VCaP (cell line): ENCODE measurements around the gene MOV10L1.

Experiments used
- H3K27ac ChIP-seq: fragments of 450-650 bp; 2 replicates; pipeline ENCODE4 v1.5.1; 2017
- TF ChIP-seq, protein P1 (sequence below): fragments of 450-650 bp; conservative IDR thresholded peaks from 2 replicates; pipeline ENCODE4 v1.5.1; 2017; ENCODE audit warnings: mild to moderate bottlenecking, moderate library complexity

The MOV10L1 gene

DNA sequence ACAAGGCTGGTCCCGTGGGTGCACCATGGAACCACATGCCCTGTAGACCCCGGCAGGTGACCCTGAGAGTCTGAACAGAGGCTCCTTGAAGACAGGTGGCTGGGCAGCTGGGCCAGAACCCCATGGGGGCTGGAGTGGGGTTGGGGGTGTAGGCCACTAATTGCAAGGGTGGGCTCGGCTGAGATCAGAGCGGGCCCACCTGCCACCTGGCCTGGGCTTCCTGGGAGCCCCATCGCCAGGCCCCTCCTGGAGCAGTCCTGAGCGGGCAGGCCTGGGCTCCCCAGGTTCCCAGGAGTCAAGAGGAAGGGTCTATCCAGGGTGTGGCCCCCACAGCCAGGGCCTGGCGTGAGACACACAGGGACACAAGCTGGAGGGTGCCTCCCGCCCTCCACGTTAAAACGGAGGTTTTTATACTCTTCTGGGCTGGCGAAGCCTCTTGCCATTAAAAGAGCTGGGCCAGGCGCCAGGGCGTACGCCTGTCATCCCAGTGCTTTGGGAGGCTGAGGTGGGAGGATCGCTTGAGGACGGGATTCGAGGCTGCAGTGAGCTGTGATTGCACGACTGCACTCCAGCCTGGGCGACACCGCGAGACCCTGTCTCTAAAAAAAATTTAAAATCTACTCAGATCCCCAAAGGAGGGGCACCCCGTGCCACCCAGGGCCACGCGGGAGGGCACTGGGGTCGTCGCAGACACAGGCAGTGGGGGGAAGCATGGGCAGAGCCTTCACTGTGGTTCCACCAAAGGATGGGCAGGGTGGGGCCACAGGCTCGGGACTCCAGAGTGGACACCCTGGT is 91.1 kb downstream of the MOV10L1 start:
- no peak overlapping the region for H3K27ac ChIP-seq
- TF ChIP-seq, protein P1, sequence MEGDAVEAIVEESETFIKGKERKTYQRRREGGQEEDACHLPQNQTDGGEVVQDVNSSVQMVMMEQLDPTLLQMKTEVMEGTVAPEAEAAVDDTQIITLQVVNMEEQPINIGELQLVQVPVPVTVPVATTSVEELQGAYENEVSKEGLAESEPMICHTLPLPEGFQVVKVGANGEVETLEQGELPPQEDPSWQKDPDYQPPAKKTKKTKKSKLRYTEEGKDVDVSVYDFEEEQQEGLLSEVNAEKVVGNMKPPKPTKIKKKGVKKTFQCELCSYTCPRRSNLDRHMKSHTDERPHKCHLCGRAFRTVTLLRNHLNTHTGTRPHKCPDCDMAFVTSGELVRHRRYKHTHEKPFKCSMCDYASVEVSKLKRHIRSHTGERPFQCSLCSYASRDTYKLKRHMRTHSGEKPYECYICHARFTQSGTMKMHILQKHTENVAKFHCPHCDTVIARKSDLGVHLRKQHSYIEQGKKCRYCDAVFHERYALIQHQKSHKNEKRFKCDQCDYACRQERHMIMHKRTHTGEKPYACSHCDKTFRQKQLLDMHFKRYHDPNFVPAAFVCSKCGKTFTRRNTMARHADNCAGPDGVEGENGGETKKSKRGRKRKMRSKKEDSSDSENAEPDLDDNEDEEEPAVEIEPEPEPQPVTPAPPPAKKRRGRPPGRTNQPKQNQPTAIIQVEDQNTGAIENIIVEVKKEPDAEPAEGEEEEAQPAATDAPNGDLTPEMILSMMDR: no peak

- H3K27ac ChIP-seq: no peak overlapping the region
- TF ChIP-seq, protein P1: no peak
Measured at GRCh38 chr22:50182176-50183081, 92.6 kb downstream of the MOV10L1 start.

DNA sequence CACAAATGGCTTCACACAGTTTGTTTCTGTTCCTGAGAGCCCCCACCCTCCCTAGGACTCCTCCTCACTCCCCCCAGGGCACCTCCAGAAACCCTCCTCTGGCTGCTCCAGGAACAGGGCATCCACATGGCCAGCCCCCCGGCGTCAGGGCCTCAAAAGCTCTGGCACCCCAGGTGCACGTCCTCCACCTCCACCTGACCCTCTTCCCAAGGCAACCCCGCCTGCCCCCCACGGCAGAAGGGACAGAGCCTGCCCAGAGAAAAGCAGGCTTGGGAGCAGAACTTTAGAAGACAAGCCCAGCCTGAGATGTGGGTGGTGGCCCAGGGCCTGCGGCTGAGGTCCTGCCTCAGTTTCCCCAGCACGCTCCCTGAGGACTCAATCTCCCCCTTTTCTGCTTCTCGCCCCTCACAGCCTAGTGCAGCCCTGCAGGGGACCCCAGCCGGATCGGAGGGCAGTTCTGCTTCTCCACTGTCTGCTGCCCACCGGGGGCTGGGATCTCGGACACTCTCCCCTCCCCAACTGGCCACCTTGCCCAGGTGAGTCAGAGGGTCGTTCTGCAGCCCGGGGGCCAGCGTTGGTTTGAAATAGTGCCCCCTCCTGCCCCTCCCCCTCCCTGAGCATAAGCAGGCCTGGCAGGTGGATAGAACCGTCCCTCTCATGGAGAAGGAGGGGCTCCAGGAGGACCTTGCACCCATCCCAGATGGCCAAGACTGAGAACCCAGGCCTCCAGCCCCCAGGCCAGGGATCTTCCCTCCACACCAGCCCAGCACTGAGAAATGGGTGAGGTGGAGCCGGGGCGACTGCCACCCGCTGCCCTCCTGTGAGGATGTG is 93.5 kb downstream of the MOV10L1 start:
- TF ChIP-seq, protein P1: no peak

GRCh38 chr22:50184004-50184901 is 94.4 kb downstream of the MOV10L1 start:
- H3K27ac ChIP-seq: no peak overlapping the region
- TF ChIP-seq, protein P1: no peak

More for the DNA sequence above, 93.5 kb downstream of the MOV10L1 start:
- H3K27ac ChIP-seq: no peak overlapping the region

GRCh38 chr22:50184902-50185374 is 95.1 kb downstream of the MOV10L1 start:
- TF ChIP-seq, protein P1: no peak
- peak overlapping the region; percentile 27; the same call in 1 of the 2 replicates for H3K27ac ChIP-seq

DNA sequence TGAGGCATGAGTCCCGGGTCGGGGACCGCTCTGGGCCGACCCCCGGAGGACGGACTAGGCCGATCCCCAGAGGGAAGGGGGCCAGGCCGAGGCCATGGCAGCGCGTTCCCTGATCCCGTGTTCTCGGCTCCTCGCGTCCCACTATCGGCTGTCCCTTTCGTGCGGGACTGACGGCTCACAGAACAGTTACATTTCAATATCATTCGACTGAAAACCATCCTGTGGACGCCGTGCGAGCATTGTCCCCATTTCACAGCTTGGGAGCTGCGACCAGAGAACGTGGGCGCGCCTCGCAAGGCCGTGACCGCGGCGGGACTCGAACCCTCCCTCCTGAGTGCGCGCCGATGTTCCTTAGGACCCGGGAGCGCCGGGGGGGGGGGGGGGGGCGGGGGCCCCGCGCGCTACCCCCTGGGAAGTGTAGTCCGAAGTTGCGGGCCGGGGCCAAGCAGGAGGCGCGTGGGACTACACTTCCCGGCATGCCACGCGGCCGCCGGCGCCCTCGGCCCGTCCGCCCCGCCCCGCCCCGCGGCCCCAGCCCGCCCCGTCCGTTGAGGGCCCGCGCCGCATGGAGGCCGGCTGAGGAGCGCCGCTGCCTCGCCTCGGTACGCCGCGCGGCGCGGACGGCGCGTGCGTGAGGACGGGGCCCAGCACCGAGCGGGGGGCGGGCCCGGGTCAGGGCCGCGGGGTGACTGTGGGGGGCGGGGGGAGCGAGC is 95.7 kb downstream of the MOV10L1 start, which contains the start of gene TRABD:
TRABD (plus strand) TSS at position 539 of the 713 bp plus-strand sequence. CDS start 7,148 bp downstream, outside the sequence.
- H3K27ac ChIP-seq: peak within 1 kb of the TSS; percentile 73; the same call in 1 of the 2 replicates

More for the DNA sequence above, 95.7 kb downstream of the MOV10L1 start, which contains the start of gene TRABD:
- TF ChIP-seq, protein P1: no peak
